ENCODE data around the gene SAMD4B.
A peak's percentile ranks its signal among the peaks of the same experiment; 100 is the strongest.
"Not testable (repeated sequence)": the region's sequence is repeated elsewhere in the genome, so short reads cannot be mapped to it uniquely, and the experiment has no call there.

SAMD4B gene

DNA sequence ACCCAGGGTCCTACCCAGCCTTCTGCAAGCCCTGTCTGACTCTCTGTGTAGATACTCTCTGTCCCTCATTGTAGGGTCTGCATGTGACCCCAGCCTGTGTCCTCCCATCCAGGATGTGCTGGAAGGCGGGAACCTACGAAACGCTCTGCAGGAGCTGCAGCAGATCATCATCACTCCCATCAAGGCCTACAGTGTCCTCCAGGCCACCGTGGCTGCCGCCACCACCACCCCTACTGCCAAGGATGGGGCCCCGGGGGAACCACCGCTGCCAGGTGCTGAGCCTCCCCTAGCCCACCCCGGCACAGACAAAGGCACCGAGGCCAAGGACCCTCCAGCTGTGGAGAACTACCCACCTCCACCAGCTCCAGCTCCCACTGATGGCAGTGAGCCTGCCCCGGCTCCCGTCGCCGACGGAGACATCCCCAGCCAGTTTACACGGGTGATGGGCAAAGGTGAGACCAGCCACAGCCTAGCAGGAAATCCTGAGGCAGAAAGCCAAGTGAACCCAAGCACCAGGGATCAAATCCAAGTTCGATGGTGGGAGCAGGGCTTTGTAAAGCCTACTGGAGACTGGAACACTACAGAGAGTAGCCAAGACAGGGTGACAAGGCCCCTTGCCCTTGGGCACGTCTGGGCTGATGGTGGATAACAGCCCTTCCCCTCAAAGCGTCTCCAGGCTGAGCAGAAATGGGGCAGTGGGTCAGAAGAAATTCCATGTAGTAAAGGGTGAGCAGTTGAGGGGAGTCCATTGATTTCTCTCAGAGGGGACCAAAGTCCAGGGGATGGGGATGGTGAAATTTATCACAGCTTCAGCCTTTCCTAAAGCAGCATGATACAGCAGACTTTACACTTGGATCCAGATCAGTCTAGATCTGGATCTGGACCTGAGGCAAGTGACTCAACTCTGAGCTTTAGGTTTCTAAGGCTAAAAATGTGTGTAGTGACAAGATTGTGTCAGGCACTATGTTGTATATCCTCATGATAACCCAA is 35.4 kb downstream of the SAMD4B start:
- Histone ChIP-seq H3K4me1 (ENCODE audit: insufficient read depth, low read length) (peaks cover 9% of the 10 kb centered on the region), H3K36me3 (ENCODE audit: insufficient read depth, low read length) (peaks cover 82% of the 10 kb centered on the region), H3K27ac (ENCODE audit: low read depth, low read length) (no peak overlapping the region), H3K4me3 (ENCODE audit: low read depth in 1 of 2, low read length in 2 of 2) (no peak overlapping the region), H3K9me3 (ENCODE audit: low read length) (no peaks in the 10 kb centered on the region), H3K27me3 (ENCODE audit: control insufficient read depth in 1 of 2, insufficient read depth in 2 of 2, low read length in 2 of 2) (no peaks in the 10 kb centered on the region), H3K9ac (ENCODE audit: low read length) (no peak overlapping the region)

DNA sequence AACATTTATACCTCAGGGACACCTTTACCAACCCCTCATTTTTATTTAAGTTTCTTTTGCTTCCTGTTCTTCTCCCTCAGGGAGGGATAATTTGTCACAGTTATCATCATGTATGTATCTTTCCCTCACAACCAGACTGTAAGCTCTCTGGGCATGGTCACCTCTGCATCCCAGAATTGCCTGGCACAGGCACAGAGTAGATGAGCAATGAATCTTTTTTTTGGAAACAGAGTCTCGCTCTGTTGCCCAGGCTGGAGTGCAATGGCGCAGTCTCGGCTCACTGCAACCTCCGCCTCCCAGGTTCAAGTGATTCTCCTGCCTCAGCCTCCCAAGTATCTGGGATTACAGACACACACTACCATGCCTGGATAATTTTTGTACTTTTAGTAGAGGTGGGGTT is 37.1 kb downstream of the SAMD4B start:
- H3K4me3 ChIP-seq (ENCODE audit: low read depth in 1 of 2, low read length in 2 of 2); H3K9ac ChIP-seq (ENCODE audit: low read length); H3K9me3 ChIP-seq (ENCODE audit: low read length); H3K27me3 ChIP-seq (ENCODE audit: control insufficient read depth in 1 of 2, insufficient read depth in 2 of 2, low read length in 2 of 2); H3K27ac ChIP-seq (ENCODE audit: low read depth, low read length); H3K4me1 ChIP-seq (ENCODE audit: insufficient read depth, low read length): not testable (repeated sequence)
- peaks cover 90% of the 10 kb centered on the region for H3K36me3 ChIP-seq (ENCODE audit: insufficient read depth, low read length)

DNA sequence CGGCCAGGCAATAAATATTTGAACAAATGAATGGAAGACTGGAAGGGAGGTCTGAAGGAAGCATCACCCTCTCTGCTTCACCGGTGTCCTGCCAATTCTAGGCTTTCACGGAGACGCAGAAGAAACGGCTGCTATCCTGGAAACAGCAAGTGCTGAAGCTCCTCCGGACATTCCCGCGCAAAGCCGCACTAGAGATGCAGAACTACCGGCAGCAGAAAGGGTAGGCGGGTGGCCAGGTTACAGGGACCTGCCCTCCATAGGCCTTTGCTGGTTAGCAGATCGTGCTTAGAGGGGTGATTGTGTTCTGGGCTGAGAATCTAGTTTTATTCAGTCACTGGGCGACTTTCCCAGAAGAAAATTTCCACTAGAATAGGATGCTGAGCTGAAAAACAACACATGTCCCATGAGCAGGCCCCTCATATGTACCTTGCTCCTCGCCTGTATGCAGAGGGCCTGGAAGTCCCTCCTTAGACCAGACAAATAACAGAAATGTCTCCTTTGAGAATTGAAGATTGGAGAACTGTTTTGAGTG is 37.7 kb downstream of the SAMD4B start:
- peaks cover 91% of the 10 kb centered on the region for H3K36me3 ChIP-seq (ENCODE audit: insufficient read depth, low read length)
- no peak overlapping the region for H3K9ac ChIP-seq (ENCODE audit: low read length)
- H3K9me3 ChIP-seq (ENCODE audit: low read length) = no peaks in the 10 kb centered on the region
- no peaks in the 10 kb centered on the region for H3K4me1 ChIP-seq (ENCODE audit: insufficient read depth, low read length)
- H3K27ac ChIP-seq (ENCODE audit: low read depth, low read length) = no peak overlapping the region
- no peaks in the 10 kb centered on the region for H3K27me3 ChIP-seq (ENCODE audit: control insufficient read depth in 1 of 2, insufficient read depth in 2 of 2, low read length in 2 of 2)
- H3K4me3 ChIP-seq (ENCODE audit: low read depth in 1 of 2, low read length in 2 of 2) = no peak overlapping the region

DNA sequence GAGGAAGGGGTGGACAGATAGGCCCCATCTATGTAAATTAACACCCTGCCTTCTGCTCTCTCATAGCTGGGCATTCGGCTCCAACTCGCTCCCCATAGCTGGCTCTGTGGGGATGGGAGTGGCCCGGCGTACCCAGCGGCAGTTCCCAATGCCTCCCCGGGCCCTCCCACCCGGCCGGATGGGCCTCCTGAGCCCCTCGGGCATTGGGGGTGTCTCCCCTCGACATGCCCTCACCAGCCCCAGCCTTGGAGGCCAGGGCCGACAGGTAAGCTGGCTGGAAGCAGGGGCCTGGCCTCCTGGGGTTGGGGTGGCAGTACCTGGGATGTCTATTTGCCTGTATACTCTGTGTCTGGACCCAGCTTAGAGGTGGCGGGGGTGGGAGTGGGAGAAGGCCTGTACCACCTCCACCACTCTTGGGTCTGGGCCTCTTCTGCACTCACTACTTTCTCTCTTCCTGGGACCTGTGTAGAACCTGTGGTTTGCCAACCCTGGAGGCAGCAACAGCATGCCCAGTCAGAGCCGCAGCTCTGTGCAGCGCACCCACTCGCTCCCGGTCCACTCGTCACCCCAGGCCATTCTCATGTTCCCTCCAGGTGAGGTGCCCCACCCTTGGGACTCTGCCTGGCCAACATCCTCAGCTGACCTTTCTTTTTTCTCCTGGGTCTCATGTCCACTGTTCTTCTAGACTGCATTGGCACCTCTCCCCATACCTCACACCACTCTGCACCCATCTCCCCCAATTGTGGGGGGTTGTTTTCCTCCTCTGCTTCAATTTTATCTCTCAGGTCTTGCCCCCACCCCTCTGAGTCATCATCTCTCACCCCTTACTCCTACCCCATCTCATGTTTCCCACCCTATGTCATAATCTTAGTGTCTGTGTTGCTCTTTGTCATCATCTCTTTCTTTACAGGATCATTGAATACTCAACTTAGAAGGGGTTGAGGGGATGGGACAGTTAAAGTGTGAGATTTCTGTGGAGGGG is 38.6 kb downstream of the SAMD4B start:
- no peak overlapping the region for H3K4me3 ChIP-seq (ENCODE audit: low read depth in 1 of 2, low read length in 2 of 2)
- peaks cover 91% of the 10 kb centered on the region for H3K36me3 ChIP-seq (ENCODE audit: insufficient read depth, low read length)
- no peaks in the 10 kb centered on the region for H3K9me3 ChIP-seq (ENCODE audit: low read length)
- H3K4me1 ChIP-seq (ENCODE audit: insufficient read depth, low read length) = no peaks in the 10 kb centered on the region
- H3K27ac ChIP-seq (ENCODE audit: low read depth, low read length) = peak overlapping the region; percentile 5
- H3K27me3 ChIP-seq (ENCODE audit: control insufficient read depth in 1 of 2, insufficient read depth in 2 of 2, low read length in 2 of 2) = no peaks in the 10 kb centered on the region
- H3K9ac ChIP-seq (ENCODE audit: low read length) = no peak overlapping the region

DNA sequence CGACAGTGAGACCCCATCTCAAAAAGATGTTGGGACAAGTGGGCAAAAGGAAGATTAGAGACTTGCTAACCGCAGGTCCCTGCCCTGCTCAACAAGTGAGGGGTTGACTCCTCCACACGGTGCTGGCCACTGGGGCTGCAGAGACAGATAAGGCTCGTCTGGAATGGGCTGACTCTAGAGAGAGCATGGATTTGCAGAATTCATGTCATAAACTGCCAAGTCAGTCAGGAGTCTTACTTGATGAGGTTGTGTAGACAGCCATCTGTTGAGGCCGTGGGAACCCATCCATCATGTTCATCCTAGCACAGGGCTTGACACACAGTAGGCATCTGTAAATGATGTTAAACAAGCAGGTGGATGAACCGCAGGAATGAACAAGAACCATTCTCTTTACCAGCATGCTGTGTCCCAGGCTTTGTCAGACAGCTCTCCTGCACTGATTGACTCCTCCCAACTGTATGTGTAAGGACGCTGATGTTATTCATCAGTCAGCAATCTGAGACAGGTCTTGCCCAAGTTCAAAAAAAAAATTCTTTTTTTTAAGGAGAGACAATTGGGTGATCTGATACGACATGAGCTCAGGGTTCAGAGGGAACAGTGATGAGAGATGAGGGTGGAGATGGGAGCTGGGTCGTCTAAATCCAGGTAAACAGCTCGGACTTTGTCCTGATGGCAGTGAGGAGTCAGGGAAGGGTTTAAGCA is 39.8 kb downstream of the SAMD4B start:
- Histone ChIP-seq H3K9ac (ENCODE audit: low read length) (no peak overlapping the region), H3K27ac (ENCODE audit: low read depth, low read length) (no peak overlapping the region), H3K4me3 (ENCODE audit: low read depth in 1 of 2, low read length in 2 of 2) (no peak overlapping the region), H3K4me1 (ENCODE audit: insufficient read depth, low read length) (no peaks in the 10 kb centered on the region), H3K27me3 (ENCODE audit: control insufficient read depth in 1 of 2, insufficient read depth in 2 of 2, low read length in 2 of 2) (no peaks in the 10 kb centered on the region), H3K36me3 (ENCODE audit: insufficient read depth, low read length) (peaks cover 91% of the 10 kb centered on the region), H3K9me3 (ENCODE audit: low read length) (no peaks in the 10 kb centered on the region)

DNA sequence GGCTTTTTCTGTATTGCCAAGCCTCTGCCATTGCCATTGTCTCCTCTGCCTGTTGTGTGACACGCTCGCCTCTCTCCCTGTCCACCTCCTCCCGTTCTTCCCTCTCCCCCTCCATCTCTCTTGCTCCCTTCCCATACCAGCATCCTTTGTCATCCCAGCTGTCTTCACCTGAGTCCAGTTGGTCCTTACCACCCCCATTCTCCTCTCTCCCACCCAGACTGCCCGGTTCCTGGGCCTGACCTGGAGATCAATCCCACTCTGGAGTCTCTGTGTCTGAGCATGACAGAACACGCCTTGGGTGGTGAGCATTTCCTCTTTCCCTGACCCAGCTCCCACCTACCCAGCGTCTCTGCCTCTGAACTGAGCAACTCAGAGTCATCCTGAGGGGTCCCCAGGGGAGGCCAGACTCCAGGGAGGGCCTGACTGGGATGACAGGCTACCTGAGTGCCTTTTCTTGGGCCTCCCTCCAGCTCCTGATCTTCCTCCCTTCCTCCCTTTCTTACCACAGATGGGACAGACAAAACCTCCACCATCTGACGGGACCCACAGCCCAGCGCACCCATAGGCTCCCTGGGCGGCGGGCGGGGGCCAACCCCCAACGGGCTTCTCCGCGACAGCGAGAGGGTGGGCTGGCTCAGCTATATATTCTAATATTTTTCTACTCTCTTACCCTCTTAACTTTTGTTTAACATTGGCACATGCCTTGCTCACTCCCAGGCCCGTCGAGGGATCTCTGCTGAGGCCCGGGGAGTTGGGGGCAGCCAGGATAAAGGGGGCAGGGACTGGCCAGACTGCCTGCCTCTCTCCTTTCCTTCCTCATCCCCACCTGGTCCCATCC is 41.0 kb downstream of the SAMD4B start:
- no peaks in the 10 kb centered on the region for H3K4me1 ChIP-seq (ENCODE audit: insufficient read depth, low read length)
- no peaks in the 10 kb centered on the region for H3K9me3 ChIP-seq (ENCODE audit: low read length)
- no peak overlapping the region for H3K27ac ChIP-seq (ENCODE audit: low read depth, low read length)
- peaks cover 90% of the 10 kb centered on the region for H3K36me3 ChIP-seq (ENCODE audit: insufficient read depth, low read length)
- H3K27me3 ChIP-seq (ENCODE audit: control insufficient read depth in 1 of 2, insufficient read depth in 2 of 2, low read length in 2 of 2) = no peaks in the 10 kb centered on the region
- no peak overlapping the region for H3K9ac ChIP-seq (ENCODE audit: low read length)
- no peak overlapping the region for H3K4me3 ChIP-seq (ENCODE audit: low read depth in 1 of 2, low read length in 2 of 2)

DNA sequence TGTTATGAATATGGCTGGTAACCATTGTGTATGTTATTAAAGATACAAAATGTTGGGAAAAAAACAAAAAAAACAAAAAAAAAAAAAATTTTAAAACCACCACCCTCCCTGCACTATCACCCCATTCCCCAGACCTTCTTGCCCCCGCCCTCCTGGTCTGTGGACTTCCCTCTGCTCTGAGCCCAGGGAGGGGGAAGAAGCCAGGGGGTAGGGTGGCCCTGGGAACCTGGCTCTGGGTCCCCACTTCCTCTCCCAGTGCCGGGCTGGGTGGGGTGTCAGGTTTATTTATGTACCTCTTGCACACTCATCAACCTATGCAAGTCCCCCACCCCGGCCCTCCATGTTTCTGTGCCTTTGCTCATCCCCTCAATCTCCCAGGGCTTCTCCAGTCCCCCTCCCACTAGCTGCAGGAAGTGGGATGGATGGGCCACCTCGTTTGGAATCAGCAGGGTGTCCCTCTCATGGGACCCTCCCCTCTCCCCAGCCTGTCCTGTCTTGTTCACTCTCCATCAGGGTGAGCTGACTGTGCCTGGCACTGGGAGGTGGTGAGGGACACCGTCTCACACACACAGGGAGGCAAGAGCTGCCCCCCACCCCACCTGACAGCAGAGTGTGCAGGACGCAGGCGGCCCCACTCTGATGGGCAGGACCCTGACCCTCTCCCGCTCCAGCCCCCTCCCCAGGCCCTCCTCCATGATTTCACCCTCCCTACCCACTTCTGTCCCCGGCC is 42.8 kb downstream of the SAMD4B start:
- no peaks in the 10 kb centered on the region for H3K9me3 ChIP-seq (ENCODE audit: low read length)
- H3K4me1 ChIP-seq (ENCODE audit: insufficient read depth, low read length) = peaks cover 9% of the 10 kb centered on the region
- no peak overlapping the region for H3K4me3 ChIP-seq (ENCODE audit: low read depth in 1 of 2, low read length in 2 of 2)
- no peaks in the 10 kb centered on the region for H3K27me3 ChIP-seq (ENCODE audit: control insufficient read depth in 1 of 2, insufficient read depth in 2 of 2, low read length in 2 of 2)
- H3K36me3 ChIP-seq (ENCODE audit: insufficient read depth, low read length) = peaks cover 84% of the 10 kb centered on the region
- H3K9ac ChIP-seq (ENCODE audit: low read length) = no peak overlapping the region
- no peak overlapping the region for H3K27ac ChIP-seq (ENCODE audit: low read depth, low read length)

DNA sequence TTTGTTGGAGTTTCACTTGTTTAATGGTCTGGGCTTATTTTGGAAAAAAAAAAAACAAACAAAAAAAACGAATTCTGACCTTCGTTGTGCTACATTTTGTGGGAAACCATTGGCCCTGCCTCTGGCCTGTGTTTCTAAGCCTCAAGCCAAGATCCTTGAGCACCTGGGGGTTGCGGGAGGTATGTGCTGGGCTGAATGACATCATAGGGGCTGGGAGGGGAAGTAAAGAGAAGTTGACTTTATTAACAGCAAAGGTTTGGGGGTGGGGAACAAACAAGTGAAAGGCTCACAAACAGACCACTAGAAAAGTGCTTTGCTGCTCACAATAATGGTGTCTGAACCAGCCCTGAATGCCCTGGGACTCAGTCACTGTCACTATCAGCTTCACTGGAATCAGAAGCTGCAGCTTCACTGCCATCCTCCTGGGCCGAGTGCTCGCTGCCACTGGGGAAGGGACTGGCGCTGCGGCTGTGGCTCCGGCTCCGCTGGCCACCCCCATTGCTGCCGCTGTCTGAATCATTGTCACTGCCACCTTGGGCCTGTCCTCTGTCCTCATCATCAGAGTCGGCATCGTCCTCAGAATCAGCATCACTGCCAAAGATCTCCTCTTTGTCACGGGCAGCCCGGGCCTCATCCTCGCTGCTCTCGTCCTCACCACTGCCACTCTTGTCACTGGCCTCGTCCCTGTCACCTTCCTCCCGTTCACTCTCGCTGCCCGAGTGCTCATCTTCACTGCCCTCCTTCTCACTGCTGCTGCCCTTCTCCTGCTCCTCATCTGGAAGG is 43.6 kb downstream of the SAMD4B start:
- Histone ChIP-seq H3K27me3 (ENCODE audit: control insufficient read depth in 1 of 2, insufficient read depth in 2 of 2, low read length in 2 of 2) (no peaks in the 10 kb centered on the region), H3K4me1 (ENCODE audit: insufficient read depth, low read length) (peaks cover 14% of the 10 kb centered on the region), H3K9me3 (ENCODE audit: low read length) (no peaks in the 10 kb centered on the region), H3K27ac (ENCODE audit: low read depth, low read length) (no peak overlapping the region), H3K36me3 (ENCODE audit: insufficient read depth, low read length) (peaks cover 76% of the 10 kb centered on the region), H3K4me3 (ENCODE audit: low read depth in 1 of 2, low read length in 2 of 2) (no peak overlapping the region), H3K9ac (ENCODE audit: low read length) (no peak overlapping the region)

DNA sequence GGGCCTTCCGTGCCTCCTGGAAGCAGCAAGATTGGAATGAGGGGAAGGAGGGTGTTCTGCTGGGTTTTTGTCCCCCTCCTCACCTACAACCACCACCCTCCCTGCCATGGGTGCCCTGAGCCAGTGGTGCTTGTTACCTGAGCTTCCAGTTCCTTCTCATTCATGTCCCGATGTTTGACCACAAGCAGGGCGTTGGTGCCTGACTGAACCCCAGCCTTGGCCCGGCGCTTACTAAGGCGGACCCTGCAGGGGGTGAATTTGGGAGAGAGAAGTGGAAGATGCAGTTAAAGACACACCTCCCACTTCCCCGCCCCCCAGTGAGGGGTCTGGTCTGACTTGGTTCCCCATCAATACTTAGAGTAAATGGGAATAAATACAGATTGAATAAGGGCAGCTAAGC is 44.3 kb downstream of the SAMD4B start:
- H3K36me3 ChIP-seq (ENCODE audit: insufficient read depth, low read length) = peaks cover 68% of the 10 kb centered on the region

More for the DNA sequence above, 44.3 kb downstream of the SAMD4B start:
- Histone ChIP-seq H3K9ac (ENCODE audit: low read length) (no peak overlapping the region), H3K4me3 (ENCODE audit: low read depth in 1 of 2, low read length in 2 of 2) (no peak overlapping the region), H3K4me1 (ENCODE audit: insufficient read depth, low read length) (peaks cover 14% of the 10 kb centered on the region), H3K9me3 (ENCODE audit: low read length) (no peaks in the 10 kb centered on the region), H3K27ac (ENCODE audit: low read depth, low read length) (no peak overlapping the region), H3K27me3 (ENCODE audit: control insufficient read depth in 1 of 2, insufficient read depth in 2 of 2, low read length in 2 of 2) (no peaks in the 10 kb centered on the region)
